Measurements from ENCODE around the gene RAB3GAP2.
"Not testable (repeated sequence)": the region's sequence is repeated elsewhere in the genome, so short reads cannot be mapped to it uniquely, and the experiment has no call there.

RAB3GAP2 gene

DNA sequence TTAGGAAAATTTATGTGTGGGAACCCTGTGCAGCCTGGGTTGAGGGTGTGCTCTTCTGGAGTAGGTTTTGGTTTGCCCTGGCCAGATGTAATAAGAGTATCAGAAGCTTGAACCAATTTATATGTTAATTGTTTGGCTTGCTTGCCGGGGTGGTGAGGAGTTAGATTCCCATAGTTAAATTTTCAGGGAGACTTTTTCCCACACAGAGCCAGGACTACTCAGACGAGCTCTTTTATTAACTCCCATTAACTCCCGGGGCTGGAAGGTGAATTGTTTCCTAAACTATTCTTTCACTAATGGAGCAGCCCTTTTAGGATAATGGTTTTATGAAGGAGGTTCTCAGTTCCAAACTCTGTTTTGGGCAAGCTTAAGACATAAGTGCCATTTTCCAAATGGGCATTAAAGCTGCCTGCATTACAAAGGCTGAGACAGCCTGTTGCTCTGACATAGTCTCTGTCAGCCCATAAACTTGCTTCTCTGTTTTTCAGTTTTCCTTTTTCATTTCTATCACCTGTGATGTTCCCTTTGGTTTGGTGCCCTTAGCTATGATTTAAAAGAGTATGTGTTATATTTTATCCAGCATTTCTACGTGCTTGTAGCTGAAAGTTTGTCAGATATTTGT, 18.0 kb upstream of the RAB3GAP2 start:
- DNase-seq (ENCODE audit: low spot score) = no peak

DNA sequence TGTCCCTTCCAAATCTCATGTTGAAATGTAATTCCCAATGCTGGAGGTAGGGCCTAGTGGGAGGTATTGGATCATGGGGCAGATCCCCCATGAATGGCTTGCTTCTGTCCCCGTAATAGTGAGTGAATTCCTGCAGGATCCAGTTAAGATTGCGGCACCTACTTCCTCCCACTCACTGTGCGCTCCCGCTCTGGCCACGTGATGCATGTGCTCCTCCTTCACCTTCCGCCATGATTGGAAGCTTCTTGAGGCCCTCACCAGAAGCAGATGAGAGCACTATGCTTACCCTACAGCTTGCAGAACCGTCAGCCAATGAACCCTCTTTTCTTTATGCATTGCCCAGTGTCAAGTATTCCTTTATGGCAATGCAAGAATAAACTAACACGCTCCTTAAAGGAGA, 14.9 kb upstream of the RAB3GAP2 start:
- no peak for DNase-seq (ENCODE audit: low spot score)

DNA sequence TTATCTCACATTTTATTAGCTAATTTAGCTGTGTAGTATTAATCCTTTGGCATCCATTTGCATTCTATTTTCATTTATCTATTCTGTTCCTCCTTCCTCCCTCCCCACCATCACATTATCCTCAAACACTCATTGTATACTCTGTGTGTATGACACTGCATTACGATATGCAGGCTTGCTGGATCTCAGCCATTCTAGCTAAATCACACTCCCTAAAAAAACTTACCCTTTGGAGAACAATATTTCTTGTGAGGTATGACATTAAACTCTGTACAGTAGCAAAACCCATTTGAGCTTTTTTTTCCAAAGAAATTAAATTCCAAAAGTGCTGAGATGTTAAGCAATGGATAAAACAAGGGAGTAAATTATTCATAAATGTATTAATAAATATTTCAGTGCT, 11.4 kb upstream of the RAB3GAP2 start:
- DNase-seq (ENCODE audit: low spot score) = no peak

DNA sequence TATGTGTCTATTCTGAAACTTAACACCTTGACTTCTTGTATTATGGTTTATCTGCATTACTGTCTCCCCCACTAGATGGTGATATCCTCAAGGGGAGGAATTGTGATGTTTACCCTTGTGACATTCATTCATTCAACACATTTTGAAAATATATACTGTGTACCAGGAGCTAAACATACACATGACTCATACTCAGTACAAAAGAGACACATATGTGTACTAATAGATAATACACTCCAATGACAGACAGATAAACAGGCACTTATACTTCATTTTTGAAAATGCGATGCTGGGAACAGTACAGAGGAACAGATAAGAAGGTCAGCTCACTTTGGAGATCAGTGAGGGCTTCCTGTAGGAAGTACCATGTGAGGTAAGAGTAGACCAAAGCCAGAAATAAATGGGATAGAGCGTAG, 8.9 kb upstream of the RAB3GAP2 start:
- DNase-seq (ENCODE audit: low spot score) = no peak

DNA sequence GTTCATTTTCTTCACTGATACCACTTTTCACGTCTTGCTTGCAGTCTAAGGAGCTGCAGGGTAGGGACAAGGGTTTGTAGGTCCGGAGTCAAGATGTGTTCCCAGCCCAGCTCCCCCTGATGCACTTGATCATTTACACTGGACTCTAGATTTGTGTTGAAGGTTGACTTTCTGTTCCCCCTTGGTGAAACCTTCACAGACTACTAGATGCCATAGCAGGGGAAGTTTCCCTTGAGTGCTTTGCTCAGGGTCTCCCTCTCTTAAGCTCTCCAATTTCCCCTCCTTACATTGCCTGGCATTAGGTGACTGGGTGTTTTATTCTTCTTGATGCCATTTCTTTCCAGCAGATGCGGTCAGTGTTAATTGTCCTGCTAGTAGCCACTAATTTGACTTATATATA, 8.0 kb upstream of the RAB3GAP2 start:
- no peak for DNase-seq (ENCODE audit: low spot score)

DNA sequence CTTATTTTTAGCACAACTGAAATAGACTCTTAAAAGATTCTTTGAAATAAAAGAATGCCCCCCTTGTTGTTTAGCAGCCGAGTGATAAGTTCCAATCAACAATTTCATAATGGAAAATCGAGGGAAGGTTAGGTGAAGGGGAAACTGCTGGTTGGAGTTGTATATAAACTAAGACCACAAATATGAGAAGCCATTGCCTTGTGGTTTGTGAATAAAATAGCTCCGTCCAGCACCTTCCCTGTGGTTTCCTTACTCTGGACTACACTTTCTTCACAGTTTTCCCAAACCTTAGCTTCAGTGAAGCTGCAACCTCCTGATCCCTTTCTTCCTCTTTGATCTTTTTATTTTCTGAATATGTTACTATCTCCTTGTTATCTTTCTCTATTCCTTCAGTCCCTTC, 6.7 kb upstream of the RAB3GAP2 start:
- DNase-seq (ENCODE audit: low spot score) = no peak

DNA sequence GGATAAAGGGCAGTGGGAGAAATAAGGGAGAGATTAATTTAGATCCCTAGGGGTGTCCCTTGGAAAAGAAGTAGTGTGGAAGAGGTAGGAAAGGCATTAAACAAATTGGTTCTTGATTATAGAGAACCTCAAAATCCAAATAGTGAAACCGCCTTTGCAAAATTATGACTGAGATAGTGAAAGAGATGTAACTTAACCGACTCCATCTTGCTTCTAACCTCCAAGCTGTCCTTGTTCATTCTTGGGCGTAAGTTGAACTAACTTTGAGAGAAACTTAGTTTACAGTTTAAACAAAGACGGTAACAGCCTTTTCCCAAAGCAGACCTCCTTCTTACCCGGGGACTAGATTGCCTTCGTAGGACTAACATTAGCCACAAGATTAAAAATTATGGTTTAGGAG, 3.2 kb upstream of the RAB3GAP2 start:
- no peak for DNase-seq (ENCODE audit: low spot score)

DNA sequence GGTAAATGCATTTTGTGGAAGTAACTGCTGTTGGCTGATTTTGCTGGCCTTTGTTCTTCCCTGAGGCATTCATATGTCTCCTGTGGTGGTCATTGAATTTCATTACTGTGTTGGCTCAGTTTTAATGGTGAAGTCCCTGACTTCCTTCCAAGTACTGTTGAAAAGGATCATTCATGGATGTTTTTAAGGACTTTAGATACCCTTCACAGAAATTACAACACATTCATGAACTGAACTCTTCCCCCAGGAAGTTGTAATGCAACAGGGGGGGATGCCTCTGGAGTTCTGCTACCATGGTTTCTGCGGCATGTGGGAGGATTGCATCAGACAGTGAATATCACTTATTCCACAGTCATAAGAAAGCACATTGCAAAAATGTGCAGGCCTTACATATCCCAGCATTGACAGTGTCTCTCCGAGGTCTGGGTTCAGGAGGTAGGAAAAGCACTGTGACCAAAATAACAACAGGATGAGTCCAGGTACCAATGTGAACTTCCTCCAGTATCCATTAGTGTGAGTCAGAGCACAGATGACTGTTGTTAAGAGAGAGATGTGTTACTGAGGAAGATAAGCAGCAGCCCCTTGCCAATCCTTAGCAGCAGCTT, 2.1 kb upstream of the RAB3GAP2 start:
- DNase-seq (ENCODE audit: low spot score) = no peak

DNA sequence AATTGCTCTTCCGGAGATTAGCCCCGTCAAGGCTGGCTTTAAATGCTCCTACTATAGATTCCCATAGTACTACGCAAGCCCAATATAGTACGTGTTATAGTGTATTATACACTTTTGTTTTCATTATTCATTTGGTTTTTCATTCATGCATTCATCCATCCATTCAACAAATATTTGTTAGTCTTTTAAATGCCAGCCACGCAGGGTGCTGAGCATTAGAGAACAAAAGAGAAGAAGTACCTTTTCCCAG, 513 bp upstream of the RAB3GAP2 start:
- no peak for DNase-seq (ENCODE audit: low spot score)

DNA sequence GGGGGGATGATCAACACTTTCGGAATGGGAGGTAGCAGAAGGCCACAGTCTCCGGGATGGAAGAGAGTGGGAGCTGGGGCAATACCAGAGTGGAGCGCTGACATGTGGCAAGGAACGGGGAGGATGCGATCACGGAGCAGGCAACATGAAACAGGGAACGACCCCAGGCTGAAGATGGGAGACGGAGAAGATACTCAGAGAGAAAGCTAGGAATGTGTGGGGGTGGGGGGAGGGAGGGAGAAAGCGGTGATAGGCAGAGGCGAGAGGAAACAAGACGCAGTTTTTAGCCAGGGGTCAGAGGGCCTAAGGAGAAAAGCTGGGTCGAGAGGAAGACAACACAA, 577 bp downstream of the RAB3GAP2 start:
- DNase-seq (ENCODE audit: low spot score) = peak; percentile 3

DNA sequence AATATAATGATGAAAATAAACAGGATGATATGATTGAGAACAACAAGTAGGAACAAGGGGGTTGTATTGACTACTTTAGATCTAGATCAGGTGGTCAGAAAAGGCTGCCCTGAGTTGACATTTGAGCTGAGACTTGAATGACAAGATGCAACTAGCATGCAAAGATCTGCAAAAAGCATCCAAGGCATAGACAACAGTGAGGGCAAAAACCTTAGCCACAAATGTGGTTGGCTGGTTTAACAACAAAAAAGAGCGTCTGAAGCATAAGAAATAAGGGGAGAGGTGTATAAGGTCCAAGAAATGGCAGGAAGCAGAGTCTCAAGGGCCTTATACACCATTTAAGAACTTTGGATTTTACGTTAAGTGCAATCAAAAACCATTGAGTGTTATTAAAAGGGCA, 3.2 kb downstream of the RAB3GAP2 start:
- no peak for DNase-seq (ENCODE audit: low spot score)

DNA sequence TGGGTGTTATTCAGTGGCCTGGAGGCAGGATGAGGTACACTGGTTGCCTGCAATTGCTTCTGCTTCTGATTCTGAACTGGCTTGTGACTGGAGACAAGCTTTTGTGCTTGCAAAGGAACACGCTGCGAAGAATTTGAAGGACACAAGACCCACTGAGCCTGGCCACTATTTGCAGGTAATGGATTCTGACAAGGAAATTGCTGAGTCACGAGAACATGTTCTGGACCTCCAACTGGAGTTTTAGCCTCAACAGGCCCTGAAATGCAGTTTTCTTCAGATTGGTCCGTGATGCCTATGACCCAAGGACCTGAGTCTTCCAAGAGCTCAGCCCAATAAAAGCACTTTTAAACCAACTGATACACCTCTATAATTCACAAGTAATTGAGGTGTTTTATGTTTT, 4.6 kb downstream of the RAB3GAP2 start:
- DNase-seq (ENCODE audit: low spot score) = no peak

DNA sequence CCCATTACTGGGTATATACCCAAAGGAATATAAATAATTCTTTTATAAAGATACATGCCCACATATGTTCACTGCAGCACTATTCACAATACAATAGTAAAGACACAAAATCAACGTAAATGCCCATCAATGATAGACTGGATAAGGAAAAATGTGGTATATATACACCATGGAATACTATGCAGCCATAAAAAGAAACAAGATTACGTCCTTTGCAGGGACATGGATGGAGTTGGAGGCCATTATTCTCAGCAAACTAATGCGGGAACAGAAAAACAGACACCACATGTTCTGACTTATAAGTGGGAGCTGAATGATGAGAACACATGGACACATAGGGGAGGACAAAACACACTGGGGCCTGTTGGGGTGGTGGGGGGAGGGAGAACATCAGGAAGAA, 12.0 kb downstream of the RAB3GAP2 start:
- not testable (repeated sequence) for DNase-seq (ENCODE audit: low spot score)

DNA sequence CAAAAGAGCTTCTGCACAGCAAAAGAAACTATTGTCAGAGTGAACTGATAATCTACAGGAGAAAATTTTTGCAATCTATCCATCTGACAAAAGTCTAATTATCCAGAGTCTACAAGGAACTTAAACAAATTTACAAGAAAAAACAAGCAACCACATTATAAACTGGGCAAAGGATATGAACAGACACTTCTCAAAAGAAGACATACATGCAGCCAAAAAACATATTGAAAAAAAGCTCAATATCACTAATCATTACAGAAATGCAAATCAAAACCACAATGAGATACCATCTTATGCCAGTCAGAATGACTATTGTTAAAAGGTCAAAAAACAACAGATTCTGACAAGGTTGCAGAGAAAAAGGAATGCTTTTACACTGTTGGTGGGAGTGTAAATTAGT, 12.5 kb downstream of the RAB3GAP2 start:
- DNase-seq (ENCODE audit: low spot score) = not testable (repeated sequence)

DNA sequence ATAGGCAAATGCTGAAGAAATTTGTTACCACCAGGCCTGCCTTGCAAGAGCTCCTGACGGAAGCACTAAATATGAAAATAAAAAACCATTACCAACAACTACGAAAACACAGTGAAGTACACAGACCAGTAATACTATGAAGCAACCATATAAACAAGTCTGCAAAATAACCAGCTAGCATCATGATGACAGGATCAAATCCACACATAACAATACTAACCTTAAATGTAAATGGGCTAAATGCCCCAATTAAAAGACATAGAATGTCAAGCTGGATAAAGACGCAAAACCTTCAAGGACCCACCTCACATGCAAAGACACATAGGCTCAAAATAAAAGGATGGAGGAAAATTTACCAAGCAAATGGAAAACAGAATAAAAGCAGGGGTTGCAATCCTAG, 16.1 kb downstream of the RAB3GAP2 start:
- DNase-seq (ENCODE audit: low spot score) = not testable (repeated sequence)

DNA sequence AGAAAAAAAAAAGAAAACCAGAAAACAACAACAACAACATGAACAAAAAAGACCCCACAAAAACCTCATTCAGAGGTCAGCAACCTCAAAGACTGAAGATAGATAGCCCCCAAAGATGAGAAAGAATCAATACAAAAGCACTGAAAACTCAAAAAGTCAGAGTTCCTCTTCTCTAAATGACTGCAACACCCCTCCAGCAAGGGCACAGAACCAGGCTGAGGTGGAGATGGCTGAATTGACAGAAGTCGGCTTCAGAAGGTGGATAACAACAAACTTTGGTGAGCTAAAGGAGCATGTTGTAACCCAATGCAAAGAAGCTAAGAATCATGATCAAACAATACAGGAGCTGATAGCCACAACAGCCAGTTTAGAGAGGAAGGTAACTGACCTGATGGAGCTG, 17.0 kb downstream of the RAB3GAP2 start:
- DNase-seq (ENCODE audit: low spot score) = no peak

DNA sequence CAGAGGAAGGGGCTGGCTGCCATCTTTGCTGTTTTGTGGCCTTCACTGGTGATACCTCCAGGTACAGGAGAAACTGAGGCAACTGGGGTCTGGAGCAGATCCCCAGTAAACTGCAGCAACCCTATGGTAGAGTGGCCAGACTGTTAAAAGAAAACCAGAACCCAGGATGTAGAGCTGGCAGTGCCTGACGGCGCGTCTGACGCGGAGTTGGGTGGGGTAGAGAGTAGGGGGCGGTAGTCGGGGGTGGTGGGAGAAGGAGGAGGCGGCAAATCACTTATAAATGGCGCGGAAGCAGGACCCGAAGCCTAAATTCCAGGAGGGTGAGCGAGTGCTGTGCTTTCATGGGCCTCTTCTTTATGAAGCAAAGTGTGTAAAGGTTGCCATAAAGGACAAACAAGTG, 19.0 kb downstream of the RAB3GAP2 start:
- not testable (repeated sequence) for DNase-seq (ENCODE audit: low spot score)

DNA sequence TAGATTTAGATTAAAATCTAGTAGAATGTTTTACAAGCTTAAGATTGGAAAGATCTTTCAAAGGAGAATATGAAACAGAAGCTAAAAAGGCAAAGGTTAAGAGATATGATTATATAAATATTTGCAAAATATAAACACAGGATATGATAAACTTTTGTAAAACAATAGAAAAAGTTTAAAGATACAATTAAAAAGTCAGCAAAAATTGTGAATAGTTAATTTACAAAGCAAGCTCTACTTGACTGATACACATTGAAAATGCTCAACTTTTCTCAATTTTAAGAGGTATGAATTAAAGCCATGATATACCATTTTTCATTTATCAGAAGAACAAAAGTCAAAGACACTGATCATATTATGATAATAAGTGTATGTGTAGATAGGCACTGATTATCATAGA, 21.0 kb downstream of the RAB3GAP2 start:
- no peak for DNase-seq (ENCODE audit: low spot score)

DNA sequence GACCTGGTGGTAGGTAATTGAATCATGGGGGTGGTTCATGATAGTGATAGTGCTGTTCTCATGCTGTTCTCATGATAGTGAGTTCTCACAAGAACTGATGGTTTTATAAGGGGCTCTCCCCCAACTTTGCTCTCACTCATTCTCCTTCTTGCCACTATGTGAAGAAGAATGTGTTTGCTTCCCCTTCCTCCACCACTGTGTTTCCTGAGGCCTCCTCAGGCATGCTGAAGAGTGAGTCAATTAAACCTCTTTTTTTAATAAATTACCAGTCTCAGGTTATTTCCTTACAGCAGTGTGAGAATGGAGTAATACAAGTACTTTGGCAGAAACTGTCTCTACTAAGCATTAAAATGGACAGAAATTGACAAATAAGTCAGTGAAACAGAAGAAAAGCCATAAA, 21.6 kb downstream of the RAB3GAP2 start:
- no peak for DNase-seq (ENCODE audit: low spot score)

DNA sequence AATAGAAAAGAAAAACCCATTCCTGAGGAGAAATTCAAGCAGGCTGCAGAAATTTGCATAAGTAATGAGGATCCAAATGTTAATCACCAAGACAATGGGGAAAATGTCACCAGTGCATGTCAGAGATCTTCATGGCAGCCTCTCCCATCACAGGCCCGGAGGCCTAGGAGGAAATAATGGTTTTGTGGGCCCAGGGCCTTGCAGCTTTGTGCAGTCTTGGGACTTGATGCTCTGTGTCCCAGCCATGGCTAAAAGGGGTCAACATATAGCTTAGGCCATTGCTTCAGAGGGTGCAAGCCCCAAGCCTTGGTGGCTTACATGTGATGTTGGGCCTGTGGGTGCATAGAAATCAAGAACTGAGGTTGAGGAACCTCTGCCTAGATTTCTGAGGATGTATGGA, 22.7 kb downstream of the RAB3GAP2 start:
- no peak for DNase-seq (ENCODE audit: low spot score)

DNA sequence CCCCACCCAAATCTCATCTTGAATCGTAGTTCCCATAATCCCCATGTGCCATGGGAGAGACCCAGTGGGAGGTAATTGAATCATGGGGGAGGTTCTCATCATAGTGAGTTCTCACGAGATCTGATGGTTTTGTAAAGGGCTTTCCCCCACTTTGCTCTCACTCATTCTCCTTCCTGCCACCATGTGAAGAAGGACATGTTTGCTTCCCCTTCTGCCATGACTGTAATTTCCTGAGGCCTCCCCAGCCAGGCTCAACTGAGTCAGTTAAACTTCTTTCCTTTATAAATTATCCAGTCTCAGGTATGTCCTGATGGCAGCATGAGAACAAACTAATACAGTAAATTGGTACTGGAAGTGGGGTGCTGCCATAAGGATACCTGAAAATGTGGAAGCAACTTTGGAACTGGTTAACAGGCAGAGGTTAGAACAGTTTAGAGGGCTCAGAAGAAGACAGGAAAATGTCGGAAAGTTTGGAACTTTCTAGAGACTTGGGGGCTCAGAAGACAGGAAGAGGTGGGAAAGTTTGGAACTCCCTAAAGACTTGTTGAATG, 23.5 kb downstream of the RAB3GAP2 start:
- not testable (repeated sequence) for DNase-seq (ENCODE audit: low spot score)

DNA sequence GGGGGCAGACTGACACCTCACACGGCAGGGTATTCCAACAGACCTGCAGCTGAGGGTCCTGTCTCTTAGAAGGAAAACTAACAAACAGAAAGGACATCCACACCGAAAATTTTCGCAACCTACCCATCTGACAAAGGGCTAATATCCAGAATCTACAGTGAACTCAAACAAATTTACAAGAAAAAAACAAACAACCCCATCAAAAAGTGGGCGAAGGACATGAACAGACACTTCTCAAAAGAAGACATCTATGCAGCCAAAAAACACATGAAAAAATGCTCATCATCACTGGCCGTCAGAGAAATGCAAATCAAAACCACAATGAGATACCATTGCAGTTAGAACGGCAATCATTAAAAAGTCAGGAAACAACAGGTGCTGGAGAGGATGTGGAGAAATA, 26.4 kb downstream of the RAB3GAP2 start:
- not testable (repeated sequence) for DNase-seq (ENCODE audit: low spot score)

DNA sequence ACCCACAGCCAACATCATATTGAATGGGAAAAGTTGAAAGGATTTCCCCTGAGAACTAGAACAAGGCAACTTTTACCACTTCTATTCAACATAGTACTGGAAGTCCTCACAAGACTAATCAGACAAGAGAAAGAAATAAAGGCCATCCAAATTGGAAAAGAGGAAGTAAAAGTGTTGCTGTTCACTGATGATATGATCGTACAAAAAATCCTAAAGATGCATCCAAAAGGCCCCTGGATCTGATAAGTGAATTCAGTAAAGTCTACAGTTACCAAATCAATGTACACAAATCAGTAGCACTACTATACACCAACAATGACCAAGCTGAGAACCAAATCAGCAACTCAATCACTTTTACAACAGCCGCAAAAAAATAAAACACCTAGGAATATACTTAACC, 28.3 kb downstream of the RAB3GAP2 start:
- DNase-seq (ENCODE audit: low spot score) = no peak

DNA sequence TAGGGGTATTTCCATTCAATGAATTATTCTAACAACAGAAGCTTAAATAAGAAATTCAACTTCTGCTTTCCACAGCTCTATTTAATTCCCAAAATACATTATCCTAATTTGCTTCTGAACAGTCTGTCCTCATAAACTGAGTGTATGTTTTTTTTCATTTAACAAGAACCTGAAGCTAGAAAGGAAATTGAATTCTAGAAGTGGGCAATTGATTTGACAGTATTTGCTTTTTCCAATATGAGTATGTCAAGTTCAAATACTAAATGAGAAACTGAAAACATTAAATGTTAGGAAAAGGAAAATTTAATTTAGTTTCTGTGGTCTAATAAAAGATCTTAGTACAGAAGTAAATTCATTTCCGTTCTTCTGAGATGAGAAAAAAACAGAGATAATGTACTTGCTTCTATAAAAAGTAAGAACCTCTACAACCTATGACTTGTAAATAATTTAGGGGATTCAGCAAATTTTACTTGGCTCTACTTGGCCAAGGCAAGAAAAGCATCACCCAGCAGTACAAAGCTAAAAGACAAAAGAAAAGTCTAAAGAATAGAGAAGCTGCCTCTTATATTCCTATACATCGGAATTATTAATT, 31.1 kb downstream of the RAB3GAP2 start:
- no peak for DNase-seq (ENCODE audit: low spot score)
